ENCODE measurements around the gene ZC3H8.

GRCh38 chr2:112290088-112290487 lies 35.2 kb upstream of the ZC3H8 start:
- TF ChIP-seq CTCF (IDR thresholded peaks at IDR 0.05; ENCODE audit: extremely low read depth in 1 of 2, insufficient read depth in 1 of 2, low read depth in 1 of 2, low read length in 2 of 2) (no peak), POLR2A (IDR thresholded peaks at IDR 0.05; ENCODE audit: low read depth, low read length) (no peak), POLR2AphosphoS5 (IDR thresholded peaks at IDR 0.05; ENCODE audit: insufficient read depth, low read depth, low read length) (no peak), MYC (IDR thresholded peaks at IDR 0.05; ENCODE audit: low read depth, low read length) (no peak), MAX (IDR thresholded peaks at IDR 0.05; ENCODE audit: insufficient read depth, insufficient read length) (no peak), JUN (IDR thresholded peaks at IDR 0.05; ENCODE audit: borderline replicate concordance, insufficient read depth, insufficient read length, low read depth) (no peak)
